Smooth muscle cell (in vitro differentiated cells): ENCODE measurements around the gene M1AP. TPM values are rescaled to one million over a fixed set of nuclear protein-coding genes. Genes with fewer than 3 reads are reported as not detected.

Experiments used
- DNase-seq: peaks from one replicate; lab custom pipeline; 2025; ENCODE audit not compliant: unreplicated experiment; lab: John Stamatoyannopoulos, UW
- H2AFZ ChIP-seq: fragments of 200-600 bp; sonication (generic); 2 replicates; pipeline ENCODE4 v1.6.0; 2016; ENCODE audit warnings: antibody characterized with exemption, low read depth, mild to moderate bottlenecking
- H3F3A ChIP-seq: fragments of 200-600 bp; sonication (generic); 2 replicates; pipeline ENCODE4 v1.6.0; 2017; ENCODE audit warnings: antibody characterized with exemption, low read depth
- H3K27ac ChIP-seq: fragments of 200-600 bp; sonication (generic); 2 replicates; pipeline ENCODE4 v1.5.1; 2016; ENCODE audit warnings: low read depth, mild to moderate bottlenecking
- H3K27me3 ChIP-seq: fragments of 200-600 bp; sonication (generic); 2 replicates; pipeline ENCODE4 v1.6.1; 2016; ENCODE audit warnings: low read depth, mild to moderate bottlenecking
- H3K36me3 ChIP-seq: fragments of 200-600 bp; sonication (generic); 2 replicates; pipeline ENCODE4 v1.5.1; 2016; ENCODE audit warnings: low read depth
- H3K4me1 ChIP-seq: fragments of 200-600 bp; sonication (generic); 2 replicates; pipeline ENCODE4 v1.5.1; 2016; ENCODE audit warnings: low read depth
- H3K4me2 ChIP-seq: fragments of 200-600 bp; sonication (generic); 2 replicates; pipeline ENCODE4 v1.6.0; 2016; ENCODE audit warnings: mild to moderate bottlenecking
- H3K4me3 ChIP-seq: fragments of 200-600 bp; sonication (generic); 2 replicates; pipeline ENCODE4 v1.5.1; 2016; ENCODE audit warnings: mild to moderate bottlenecking
- H3K79me2 ChIP-seq: fragments of 200-600 bp; sonication (generic); 2 replicates; pipeline ENCODE4 v1.6.0; 2016; ENCODE audit warnings: low read depth, mild to moderate bottlenecking
- H3K9ac ChIP-seq: fragments of 200-600 bp; sonication (generic); 2 replicates; pipeline ENCODE4 v1.6.0; 2016; ENCODE audit warnings: low read depth
- H3K9me3 ChIP-seq: fragments of 200-600 bp; sonication (generic); replicated peaks from 2 replicates; pipeline ENCODE4 v1.5.1; 2016; ENCODE audit warnings: low read depth
- H4K20me1 ChIP-seq: fragments of 200-600 bp; sonication (generic); 2 replicates; pipeline ENCODE4 v1.6.0; 2016; ENCODE audit warnings: low read depth
- WGBS: methylation state at CpG from one replicate; pipeline ENCODE4 v1.1.7; 2016; ENCODE audit warnings: low lambda C conversion rate; 5-methylcytosine and 5-hydroxymethylcytosine counted together
- polyA plus RNA-seq: library from polyadenylated mRNA; unstranded; fragments of >200 nt; fragmentation: Nextera tagmentation; extraction: Ambion mirVana; gene quantifications from 2 replicates; pipeline ENCODE4 v1.2.1, GENCODE V29; 2016
- total RNA-seq: library from RNA; depleted of rRNA; stranded (reverse); fragments of >200 nt; gene quantifications from 2 replicates; pipeline ENCODE4 v1.2.3, GENCODE V29; 2014
- TF ChIP-seq, protein P1 (sequence below): fragments of 200-600 bp; sonication (generic); IDR thresholded peaks from 2 replicates; pipeline ENCODE4 v1.5.1; 2017; ENCODE audit warnings: borderline replicate concordance, mild to moderate bottlenecking, antibody characterized with exemption; ENCODE audit not compliant: insufficient read depth, poor library complexity, severe bottlenecking

M1AP gene
- total and polyA plus RNA-seq, 2 experiments from 2014 or later, result 1.0 to 1.2 TPM

DNA sequence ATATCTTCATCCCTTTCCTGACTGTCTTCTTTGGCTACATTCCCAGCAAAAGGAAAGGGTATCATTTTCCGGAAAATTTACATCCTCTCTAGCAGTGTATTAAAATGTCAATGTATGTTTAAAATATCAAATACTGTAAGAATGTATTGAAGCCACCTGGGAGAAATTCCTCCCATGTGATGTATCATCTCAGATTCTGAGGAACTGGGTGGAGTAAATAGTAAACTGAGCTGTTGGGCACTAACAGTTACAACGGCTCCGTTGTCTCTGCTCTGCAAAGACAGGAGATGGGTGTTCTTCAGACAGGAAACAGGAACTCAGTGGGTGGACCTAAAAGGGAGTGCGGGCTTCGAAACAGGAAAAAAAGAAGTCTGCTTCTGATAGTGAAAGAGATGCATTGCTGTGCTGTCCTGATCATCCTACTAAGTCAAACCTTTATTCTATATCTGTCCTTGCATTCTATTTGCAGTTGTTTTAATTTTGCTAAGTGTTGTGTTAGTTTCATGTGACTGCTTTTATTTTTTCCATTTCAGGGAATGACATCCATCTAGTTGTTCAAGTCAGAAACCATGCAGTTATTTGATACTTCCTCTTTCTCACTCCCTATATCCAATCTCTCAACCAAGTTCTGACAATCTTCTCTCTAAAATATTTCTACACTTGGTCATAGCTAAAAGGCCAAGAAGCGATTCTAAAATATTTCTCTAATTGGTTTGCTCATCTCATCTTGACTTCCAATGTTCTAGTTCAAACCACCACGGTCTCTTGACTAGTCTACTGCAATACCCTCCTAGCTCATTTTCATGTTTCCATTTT, 74.2 kb downstream of the M1AP start:
- WGBS, result 46% methylated on average over 7 of the region's 7 CpGs
- H3K27ac ChIP-seq, result peak overlapping the region; percentile 39
- H3K9ac ChIP-seq, result no peak overlapping the region
- no peaks in the 10 kb centered on the region for H3K27me3 ChIP-seq
- H3K4me1 ChIP-seq, result peaks cover 7% of the 10 kb centered on the region
- H3K4me2 ChIP-seq, result peak overlapping the region; percentile 40
- H3K79me2 ChIP-seq, result no peaks in the 10 kb centered on the region
- peaks cover 28% of the 10 kb centered on the region for H3F3A ChIP-seq
- TF ChIP-seq, protein P1, sequence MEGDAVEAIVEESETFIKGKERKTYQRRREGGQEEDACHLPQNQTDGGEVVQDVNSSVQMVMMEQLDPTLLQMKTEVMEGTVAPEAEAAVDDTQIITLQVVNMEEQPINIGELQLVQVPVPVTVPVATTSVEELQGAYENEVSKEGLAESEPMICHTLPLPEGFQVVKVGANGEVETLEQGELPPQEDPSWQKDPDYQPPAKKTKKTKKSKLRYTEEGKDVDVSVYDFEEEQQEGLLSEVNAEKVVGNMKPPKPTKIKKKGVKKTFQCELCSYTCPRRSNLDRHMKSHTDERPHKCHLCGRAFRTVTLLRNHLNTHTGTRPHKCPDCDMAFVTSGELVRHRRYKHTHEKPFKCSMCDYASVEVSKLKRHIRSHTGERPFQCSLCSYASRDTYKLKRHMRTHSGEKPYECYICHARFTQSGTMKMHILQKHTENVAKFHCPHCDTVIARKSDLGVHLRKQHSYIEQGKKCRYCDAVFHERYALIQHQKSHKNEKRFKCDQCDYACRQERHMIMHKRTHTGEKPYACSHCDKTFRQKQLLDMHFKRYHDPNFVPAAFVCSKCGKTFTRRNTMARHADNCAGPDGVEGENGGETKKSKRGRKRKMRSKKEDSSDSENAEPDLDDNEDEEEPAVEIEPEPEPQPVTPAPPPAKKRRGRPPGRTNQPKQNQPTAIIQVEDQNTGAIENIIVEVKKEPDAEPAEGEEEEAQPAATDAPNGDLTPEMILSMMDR, result no peak
- H3K36me3 ChIP-seq, result no peaks in the 10 kb centered on the region
- no peak for DNase-seq
- H3K9me3 ChIP-seq, result no peaks in the 10 kb centered on the region
- peak overlapping the region; percentile 77 for H2AFZ ChIP-seq
- no peaks in the 10 kb centered on the region for H4K20me1 ChIP-seq
- no peak overlapping the region for H3K4me3 ChIP-seq

DNA sequence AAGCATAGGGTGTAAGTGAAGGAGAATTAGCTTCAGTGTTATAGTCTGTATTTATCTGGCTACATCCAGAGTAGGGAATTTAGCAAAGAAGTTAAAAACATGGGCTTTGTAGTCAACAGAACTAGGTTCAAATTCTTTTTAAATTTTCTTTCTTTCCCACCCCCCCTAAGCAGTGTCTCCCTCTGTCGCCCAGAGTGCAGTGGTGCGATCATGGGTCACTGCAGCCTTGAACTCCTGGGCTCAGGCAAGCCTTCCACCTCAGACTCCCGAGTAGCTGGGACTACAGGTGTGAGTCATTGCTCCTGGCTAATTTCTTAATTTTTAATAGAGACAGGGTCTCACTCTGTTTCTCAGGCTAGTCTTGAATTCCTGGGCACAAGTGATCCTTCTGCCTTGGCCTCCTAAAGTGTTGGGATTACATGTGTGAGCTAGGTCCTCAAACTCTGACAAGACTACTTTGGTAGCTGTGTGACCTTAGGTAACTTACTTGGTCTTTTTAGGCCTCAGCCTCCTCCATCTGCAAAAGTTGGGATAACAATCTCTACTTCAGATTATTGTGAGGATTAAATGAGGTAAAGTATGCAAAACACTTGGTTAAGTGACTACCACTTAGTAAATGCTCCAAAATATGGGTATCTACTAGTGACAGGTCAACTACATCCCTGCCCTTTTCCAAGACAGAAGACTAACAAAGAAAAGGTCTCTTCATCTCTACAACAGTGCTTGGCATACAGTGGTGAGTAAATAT, 75.8 kb downstream of the M1AP start:
- H3K79me2 ChIP-seq, result no peaks in the 10 kb centered on the region
- H3K27me3 ChIP-seq, result no peaks in the 10 kb centered on the region
- no peak overlapping the region for H3K4me2 ChIP-seq
- no peak overlapping the region for H3K9ac ChIP-seq
- peaks cover 17% of the 10 kb centered on the region for H3K4me1 ChIP-seq
- H2AFZ ChIP-seq, result no peak overlapping the region
- H3K4me3 ChIP-seq, result no peak overlapping the region
- H4K20me1 ChIP-seq, result no peaks in the 10 kb centered on the region
- no peaks in the 10 kb centered on the region for H3K36me3 ChIP-seq
- no peaks in the 10 kb centered on the region for H3K9me3 ChIP-seq
- peaks cover 35% of the 10 kb centered on the region for H3F3A ChIP-seq
- WGBS, result 75% methylated on average over 3 of the region's 3 CpGs
- H3K27ac ChIP-seq, result no peak overlapping the region
- no peak for DNase-seq
- TF ChIP-seq, protein P1, result no peak

DNA sequence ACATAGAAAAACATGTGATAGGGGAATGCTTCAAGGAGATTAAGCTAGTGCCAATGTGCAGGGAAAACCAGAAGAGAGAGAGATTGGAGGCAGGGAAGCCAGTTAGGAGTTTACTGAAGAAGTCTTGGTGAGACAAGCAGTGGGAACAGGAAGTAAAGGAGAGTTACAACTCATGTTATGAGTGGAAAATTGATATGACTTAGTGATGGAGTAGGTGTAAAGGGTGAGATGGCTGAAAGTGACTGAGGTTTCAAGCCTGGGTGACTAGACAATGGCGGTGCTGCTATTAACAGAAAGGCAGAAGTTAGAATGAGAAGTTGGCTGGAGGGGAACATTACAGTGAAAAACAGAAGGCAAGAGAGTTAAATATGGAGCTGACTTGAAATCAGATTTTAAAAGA, 77.1 kb downstream of the M1AP start:
- Histone ChIP-seq H3K9ac (no peak overlapping the region), H3K36me3 (no peaks in the 10 kb centered on the region), H3K9me3 (no peaks in the 10 kb centered on the region), H3K4me3 (no peak overlapping the region), H3K4me2 (no peak overlapping the region), H3K27me3 (no peaks in the 10 kb centered on the region), H4K20me1 (no peaks in the 10 kb centered on the region), H3K4me1 (peaks cover 17% of the 10 kb centered on the region), H3F3A (peaks cover 30% of the 10 kb centered on the region), H2AFZ (no peak overlapping the region), H3K27ac (no peak overlapping the region), H3K79me2 (no peaks in the 10 kb centered on the region)
- WGBS, result 85% methylated on average over 1 of the region's 1 CpG
- TF ChIP-seq, protein P1, result no peak
- DNase-seq, result no peak
